Endothelial cell (in vitro differentiated cells): ENCODE results near the gene LGALS9. TPM values are rescaled to one million over a fixed set of nuclear protein-coding genes. Genes with fewer than 3 reads are reported as not detected.
"Not testable (repeated sequence)": the region's sequence is repeated elsewhere in the genome, so short reads cannot be mapped to it uniquely, and the experiment has no call there.

ENCODE experiments used
- DNase-seq: peaks from one replicate; pipeline ENCODE4 v3.0.0; 2021; ENCODE audit warnings: low spot score
- H3K27ac Mint-ChIP-seq: one replicate; pipeline ENCODE4 v1.8.0; 2021; ENCODE audit warnings: mixed read lengths, inconsistent platforms; ENCODE audit not compliant: unreplicated experiment
- H3K27me3 Mint-ChIP-seq: one replicate; pipeline ENCODE4 v1.8.0; 2021; ENCODE audit warnings: mild to moderate bottlenecking, moderate library complexity, mixed read lengths, inconsistent platforms; ENCODE audit not compliant: unreplicated experiment
- H3K36me3 Mint-ChIP-seq: one replicate; pipeline ENCODE4 v1.8.0; 2021; ENCODE audit warnings: mild to moderate bottlenecking, low read depth, mixed read lengths, inconsistent platforms; ENCODE audit not compliant: unreplicated experiment
- H3K4me1 Mint-ChIP-seq: one replicate; pipeline ENCODE4 v1.8.0; 2021; ENCODE audit warnings: mild to moderate bottlenecking, mixed read lengths, inconsistent platforms; ENCODE audit not compliant: unreplicated experiment
- H3K4me3 Mint-ChIP-seq: one replicate; pipeline ENCODE4 v1.8.0; 2021; ENCODE audit warnings: mild to moderate bottlenecking, mixed read lengths, inconsistent platforms; ENCODE audit not compliant: unreplicated experiment
- H3K9me3 Mint-ChIP-seq: one replicate; pipeline ENCODE4 v1.8.0; 2021; ENCODE audit warnings: mixed read lengths, inconsistent platforms; ENCODE audit not compliant: unreplicated experiment
- CTCF ChIP-seq: fragments of 200-600 bp; sonication (generic); IDR thresholded peaks from one replicate; pipeline ENCODE4 v1.5.0; 2021; ENCODE audit warnings: antibody characterized with exemption; ENCODE audit not compliant: unreplicated experiment
- total RNA-seq: library from RNA; stranded (reverse); fragmentation: NEBNext Ultra II Directional; extraction: Animal tissue kit (Norgen Biotek cat#: 25700); gene quantifications from one replicate; pipeline ENCODE4 v1.2.1, GENCODE V29; 2021; ENCODE audit not compliant: unreplicated experiment

The LGALS9 gene
- total RNA-seq, 1 donor from 2014 or later, result 5.8 TPM

GRCh38 chr17:27669136-27669535 lies 38.1 kb downstream of the LGALS9 start:
- no peaks in the 10 kb centered on the region for H3K36me3 Mint-ChIP-seq
- no peak overlapping the region for H3K27ac Mint-ChIP-seq
- no peak for TF ChIP-seq CTCF
- H3K4me1 Mint-ChIP-seq, result no peaks in the 10 kb centered on the region
- DNase-seq, result no peak
- H3K9me3 Mint-ChIP-seq, result no peaks in the 10 kb centered on the region
- peaks cover 5% of the 10 kb centered on the region for H3K27me3 Mint-ChIP-seq
- H3K4me3 Mint-ChIP-seq, result no peak overlapping the region

GRCh38 chr17:27669850-27670249 lies 38.9 kb downstream of the LGALS9 start:
- no peaks in the 10 kb centered on the region for H3K9me3 Mint-ChIP-seq
- DNase-seq, result no peak
- H3K27ac Mint-ChIP-seq, result no peak overlapping the region
- H3K4me1 Mint-ChIP-seq, result no peaks in the 10 kb centered on the region
- peaks cover 5% of the 10 kb centered on the region for H3K27me3 Mint-ChIP-seq
- TF ChIP-seq CTCF, result no peak
- H3K4me3 Mint-ChIP-seq, result no peak overlapping the region
- no peaks in the 10 kb centered on the region for H3K36me3 Mint-ChIP-seq

- no peaks in the 10 kb centered on the region for H3K4me1 Mint-ChIP-seq
- H3K27me3 Mint-ChIP-seq, result peaks cover 10% of the 10 kb centered on the region
- no peak overlapping the region for H3K27ac Mint-ChIP-seq
- DNase-seq, result no peak
- no peaks in the 10 kb centered on the region for H3K36me3 Mint-ChIP-seq
- no peak for TF ChIP-seq CTCF
- H3K4me3 Mint-ChIP-seq, result no peak overlapping the region
- H3K9me3 Mint-ChIP-seq, result no peaks in the 10 kb centered on the region
Observed at GRCh38 chr17:27670791-27671590, 40.0 kb downstream of the LGALS9 start.

- H3K4me1 Mint-ChIP-seq, result no peaks in the 10 kb centered on the region
- no peak overlapping the region for H3K27ac Mint-ChIP-seq
- no peak for DNase-seq
- no peaks in the 10 kb centered on the region for H3K36me3 Mint-ChIP-seq
- H3K27me3 Mint-ChIP-seq, result peaks cover 10% of the 10 kb centered on the region
- TF ChIP-seq CTCF, result no peak
- H3K9me3 Mint-ChIP-seq, result no peaks in the 10 kb centered on the region
- H3K4me3 Mint-ChIP-seq, result no peak overlapping the region
Observed at GRCh38 chr17:27671591-27671910, 40.6 kb downstream of the LGALS9 start.

- H3K27me3 Mint-ChIP-seq, result peaks cover 10% of the 10 kb centered on the region
- H3K9me3 Mint-ChIP-seq, H3K4me1 Mint-ChIP-seq, H3K27ac Mint-ChIP-seq, H3K4me3 Mint-ChIP-seq, DNase-seq, H3K36me3 Mint-ChIP-seq: not testable (repeated sequence)
Observed at GRCh38 chr17:27671977-27672480, 41.0 kb downstream of the LGALS9 start.
